Urothelium cell line (cell line): ENCODE measurements around the gene SAMD14.
A peak's percentile ranks its signal among the peaks of the same experiment; 100 is the strongest.

Experiments used
- DNase-seq: peaks from one replicate; pipeline ENCODE4 v3.0.0; 2011; ENCODE audit warnings: low spot score, mixed read lengths
- FAIRE-seq: peaks from 2 replicates; lab custom pipeline; 2011; peaks lifted over from hg19 to GRCh38; lab: Jason Lieb, UNC

SAMD14 gene

GRCh38 chr17:50114849-50115357, 15.1 kb downstream of the SAMD14 start:
- no peak for FAIRE-seq
- DNase-seq = peak; percentile 39

DNA sequence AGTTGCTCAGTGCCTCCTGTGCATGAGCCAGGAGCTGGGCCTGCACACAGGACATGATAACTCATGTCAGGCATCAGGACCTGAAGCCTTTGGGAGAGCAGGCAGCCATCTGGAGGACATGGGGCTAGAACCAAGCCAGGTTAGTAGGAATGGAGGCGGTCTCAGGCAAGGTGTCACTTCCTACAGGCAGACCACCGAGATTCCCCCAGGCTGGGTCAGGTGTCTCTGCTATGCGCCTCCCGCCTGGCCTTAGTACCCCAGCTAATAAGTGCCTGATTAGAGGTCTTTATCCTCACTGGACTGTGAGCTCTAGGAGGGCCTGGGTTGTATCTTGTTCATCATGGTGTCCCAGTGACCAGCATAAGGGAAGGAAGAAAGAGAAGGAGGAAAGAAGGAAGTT, 15.6 kb downstream of the SAMD14 start:
- DNase-seq (no peak), FAIRE-seq (no peak)

GRCh38 chr17:50113624-50114320, 16.2 kb downstream of the SAMD14 start:
- FAIRE-seq = no peak
- no peak for DNase-seq

GRCh38 chr17:50112694-50113093, 17.3 kb downstream of the SAMD14 start:
- FAIRE-seq = no peak
- DNase-seq = no peak

DNA sequence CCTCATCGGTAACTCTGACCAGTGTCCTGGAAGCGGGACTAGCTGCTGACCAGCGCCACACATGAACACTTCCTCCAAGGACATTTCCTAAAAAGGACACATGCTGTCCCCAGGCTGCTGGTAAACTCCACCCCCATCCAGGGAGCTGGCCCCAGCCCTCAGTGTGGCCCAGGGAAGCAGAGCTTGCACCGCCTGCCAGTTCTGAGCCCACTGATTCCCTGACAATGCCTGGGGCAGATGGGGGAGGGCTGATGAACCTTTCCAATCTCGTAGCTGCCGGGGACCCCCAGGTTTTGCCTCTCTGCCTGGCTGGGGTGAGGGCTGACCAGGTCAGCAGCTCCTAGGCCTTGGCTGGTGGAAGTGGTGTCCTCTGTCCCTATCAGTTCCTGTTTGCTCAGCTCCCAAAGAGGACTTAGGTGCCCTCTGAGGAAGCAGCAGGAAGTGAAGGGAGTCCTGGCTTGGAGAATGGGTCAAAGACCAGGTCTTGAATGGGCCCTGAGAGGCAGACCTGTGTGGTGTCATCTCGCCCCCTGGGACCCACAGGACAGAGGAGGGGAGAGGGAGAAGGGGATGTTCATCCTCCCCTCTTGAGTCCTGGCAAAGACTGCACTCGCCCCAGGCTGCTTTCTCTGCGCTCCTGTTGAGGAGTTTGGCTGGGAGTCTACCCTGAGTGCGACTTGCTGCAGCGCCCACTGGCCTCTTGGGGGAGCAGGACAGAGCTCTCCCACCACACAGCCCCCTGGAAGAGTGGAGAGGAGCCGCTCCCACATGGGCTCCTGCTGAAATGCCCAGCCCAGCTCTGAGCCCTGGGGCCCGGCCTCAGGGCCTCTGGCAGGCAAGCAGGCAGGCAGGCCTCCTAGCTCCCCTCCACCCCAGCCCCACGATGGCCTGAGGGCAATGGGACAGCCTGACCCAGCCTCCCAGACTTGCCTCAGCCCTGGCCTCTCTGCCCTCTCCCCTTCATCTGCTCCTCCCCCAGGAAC, 18.0 kb downstream of the SAMD14 start:
- FAIRE-seq = no peak

GRCh38 chr17:50110591-50111349, 19.2 kb downstream of the SAMD14 start:
- FAIRE-seq = no peak
- no peak for DNase-seq

More for the DNA sequence above, 18.0 kb downstream of the SAMD14 start:
- DNase-seq = no peak

DNA sequence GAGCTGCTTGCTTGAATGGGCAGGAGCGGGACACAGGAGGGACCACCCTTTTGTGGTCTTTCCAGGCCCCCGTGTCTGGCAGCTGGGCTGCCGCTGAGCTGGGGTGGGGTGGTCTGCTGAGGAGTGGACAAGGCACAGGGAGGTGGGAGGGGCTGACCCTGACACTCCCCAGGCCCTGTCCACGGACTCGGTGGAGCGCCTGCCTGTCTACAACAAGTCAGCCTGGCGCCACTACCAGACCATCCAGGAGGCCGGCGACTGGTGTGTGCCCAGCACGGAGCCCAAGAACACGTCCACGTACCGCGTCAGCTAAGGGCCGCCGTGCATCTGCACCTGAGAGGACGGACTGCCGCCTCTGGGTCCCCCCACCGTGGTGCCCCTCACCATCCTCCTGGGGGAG, 20.2 kb downstream of the SAMD14 start:
- no peak for DNase-seq
- FAIRE-seq = no peak

GRCh38 chr17:50109207-50109606, 20.8 kb downstream of the SAMD14 start:
- FAIRE-seq (no peak), DNase-seq (no peak)

DNA sequence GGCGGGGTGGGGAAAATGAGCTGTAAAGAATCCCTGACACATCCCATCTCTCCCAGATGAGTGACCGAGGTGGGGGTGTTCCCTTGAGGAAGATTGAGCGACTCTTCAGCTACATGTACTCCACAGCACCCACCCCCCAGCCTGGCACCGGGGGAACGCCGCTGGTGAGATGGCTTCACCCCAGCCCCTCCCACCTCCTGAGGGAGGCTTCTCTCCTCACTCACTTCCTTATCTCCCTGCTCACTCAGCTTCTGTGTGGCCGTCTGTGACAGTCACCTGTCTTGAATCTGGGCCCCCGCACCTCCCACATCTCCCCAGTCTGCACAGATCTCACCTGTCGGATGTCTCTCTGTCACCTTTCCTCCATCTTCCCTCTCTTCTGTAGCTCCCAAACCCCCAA, 21.4 kb downstream of the SAMD14 start:
- no peak for FAIRE-seq
- DNase-seq = no peak

GRCh38 chr17:50107790-50108414, 22.1 kb downstream of the SAMD14 start:
- DNase-seq = no peak
- FAIRE-seq = peak; percentile 48

GRCh38 chr17:50106393-50107131, 23.4 kb downstream of the SAMD14 start:
- DNase-seq (no peak), FAIRE-seq (no peak)

DNA sequence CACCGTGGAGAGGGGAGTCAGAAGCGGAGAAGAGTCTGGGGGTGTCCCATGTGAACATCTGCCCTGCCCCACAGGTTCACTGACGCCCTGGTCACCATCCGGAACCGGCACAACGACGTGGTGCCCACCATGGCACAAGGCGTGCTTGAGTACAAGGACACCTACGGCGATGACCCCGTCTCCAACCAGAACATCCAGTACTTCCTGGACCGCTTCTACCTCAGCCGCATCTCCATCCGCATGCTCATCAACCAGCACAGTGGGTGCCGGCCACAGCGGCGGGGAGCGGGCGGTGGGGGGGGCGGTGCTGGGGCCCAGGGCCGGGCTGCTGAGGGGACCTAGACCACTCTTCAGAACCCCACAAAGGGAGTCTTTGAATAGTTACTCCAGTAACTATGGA, 24.1 kb downstream of the SAMD14 start:
- DNase-seq (no peak), FAIRE-seq (no peak)

DNA sequence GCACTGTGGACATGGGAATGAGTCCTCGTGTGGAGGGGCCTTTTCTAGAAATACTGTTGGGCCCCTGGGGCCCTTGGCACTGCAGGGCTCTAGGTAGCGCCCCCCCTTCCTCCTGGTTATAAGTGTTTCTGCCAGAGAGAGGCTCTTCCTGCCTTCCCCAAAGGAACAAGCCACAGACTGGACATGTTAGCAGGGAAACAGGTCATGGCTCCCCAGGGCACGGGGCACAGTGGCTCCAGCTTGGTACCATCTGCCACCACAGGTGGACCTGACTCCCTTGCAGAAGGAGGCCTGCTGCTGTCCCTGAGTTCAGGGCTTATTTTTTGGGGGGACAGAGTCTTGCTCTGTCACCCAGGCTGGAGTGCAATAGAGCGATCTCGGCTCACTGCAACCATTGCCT, 26.0 kb downstream of the SAMD14 start:
- FAIRE-seq (no peak), DNase-seq (no peak)

DNA sequence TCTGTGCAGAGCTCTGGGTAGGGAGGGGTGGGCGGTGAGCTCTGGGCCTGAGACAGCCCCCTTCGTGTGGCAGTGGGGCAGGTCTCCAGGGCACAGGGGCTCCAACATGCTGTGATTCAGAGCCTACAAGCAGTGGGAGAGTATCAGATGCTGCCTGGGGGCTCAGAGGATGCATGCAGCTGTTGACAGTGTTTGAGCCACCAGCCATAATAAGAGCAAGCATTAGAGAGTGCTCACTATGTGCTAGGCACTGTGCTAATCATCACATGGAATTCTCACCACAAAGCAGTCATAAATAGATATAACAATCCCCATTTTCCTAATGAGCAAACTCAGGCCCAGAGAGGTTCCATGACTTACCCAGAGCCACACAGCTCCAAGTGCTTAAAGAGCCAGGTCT, 26.7 kb downstream of the SAMD14 start:
- FAIRE-seq = peak; percentile 40
- no peak for DNase-seq

GRCh38 chr17:50102164-50102991, 27.6 kb downstream of the SAMD14 start:
- FAIRE-seq = no peak
- DNase-seq = peak; percentile 33

DNA sequence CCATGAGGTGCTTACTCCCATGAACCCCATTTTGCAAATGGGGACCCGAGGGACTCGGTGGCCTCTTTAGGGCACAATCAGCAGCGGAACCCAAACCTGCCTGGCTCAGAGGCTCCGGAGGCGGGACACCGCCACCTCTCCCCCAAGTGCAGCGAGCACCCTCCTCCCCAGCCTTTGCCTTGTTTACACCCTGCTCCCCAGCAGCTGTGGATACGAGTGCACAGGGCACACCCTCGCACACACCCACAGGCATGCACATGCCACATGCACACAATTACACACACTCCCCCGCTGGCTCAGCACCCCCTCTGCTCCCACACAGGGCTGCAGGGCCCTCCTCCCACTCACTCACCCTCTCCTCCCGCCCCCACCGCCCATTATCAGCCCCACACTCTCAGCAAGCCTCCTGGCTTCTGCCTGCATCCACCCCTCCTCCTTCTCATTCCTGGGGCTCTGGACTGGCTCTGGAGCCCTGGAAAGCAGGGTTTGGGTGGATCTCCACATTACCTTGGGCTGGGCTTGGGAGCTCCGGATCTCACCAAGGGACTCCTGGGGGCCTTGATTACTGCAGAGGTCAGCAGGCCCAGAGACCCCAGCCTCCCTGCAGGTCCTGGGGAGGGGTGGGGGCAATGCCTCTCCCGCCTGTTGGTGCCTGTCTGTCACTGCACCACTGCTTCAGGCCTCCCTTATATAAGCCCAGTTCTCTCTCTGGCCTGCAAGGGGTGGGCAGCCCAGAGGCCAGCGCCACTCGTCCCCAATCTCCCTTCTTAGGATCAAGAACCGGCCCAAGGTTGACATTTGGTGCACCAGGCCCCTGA, 28.4 kb downstream of the SAMD14 start:
- FAIRE-seq = peak; percentile 74
- DNase-seq = no peak

DNA sequence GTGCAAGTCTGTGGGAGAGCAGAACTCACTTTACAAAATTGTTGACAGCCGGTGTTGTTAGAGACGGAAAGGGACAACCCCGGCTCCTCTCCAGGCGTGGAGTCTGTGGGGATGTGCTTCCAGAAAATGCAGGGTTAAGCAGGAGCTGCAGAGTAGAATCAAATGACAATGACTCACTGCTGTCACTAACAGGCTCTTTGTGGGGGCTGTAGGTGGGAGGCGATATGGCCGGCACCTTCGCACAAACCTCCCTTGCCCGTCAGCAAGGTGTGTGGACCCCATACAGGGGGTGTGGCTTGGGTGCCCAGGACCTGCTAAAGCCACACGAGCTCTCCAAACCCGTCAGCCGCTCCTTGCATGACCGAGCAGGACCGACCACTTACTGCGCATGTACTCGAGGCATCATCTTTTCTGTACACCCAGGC, 29.0 kb downstream of the SAMD14 start:
- no peak for DNase-seq
- FAIRE-seq = no peak

DNA sequence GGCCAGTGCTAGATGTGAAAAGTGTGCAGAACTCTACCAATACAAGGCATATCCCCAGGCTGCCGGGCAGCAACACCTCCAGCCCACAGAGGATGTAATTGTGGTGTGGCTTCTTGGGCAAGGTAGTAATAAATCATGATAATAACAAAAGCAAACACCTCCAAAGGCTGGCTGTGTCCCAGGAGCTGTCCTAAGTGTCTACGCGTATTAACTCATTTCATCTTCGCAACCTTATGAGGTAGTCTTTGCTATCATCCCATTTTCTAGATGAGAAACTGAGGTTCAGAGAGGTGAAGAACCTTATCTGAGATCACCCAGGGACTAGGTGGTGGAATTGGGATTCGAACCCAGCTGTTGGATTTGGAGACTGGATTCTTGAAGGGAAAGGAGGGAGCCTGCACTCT, 29.5 kb downstream of the SAMD14 start:
- DNase-seq (no peak), FAIRE-seq (no peak)
